Fibroblast of villous mesenchyme (primary cell): ENCODE data around the gene CHRD. TPM values are rescaled to one million over a fixed set of nuclear protein-coding genes. Genes with fewer than 3 reads are reported as not detected.

Source experiments
- DNase-seq: peaks from one replicate; pipeline ENCODE4 v3.0.0-alpha.2; 2010; ENCODE audit warnings: low read depth
- H3K4me3 ChIP-seq: 2 replicates; pipeline ENCODE4 v1.5.1; 2011; ENCODE audit warnings: low read depth, mild to moderate bottlenecking, low read length
- total RNA-seq: library from RNA; depleted of rRNA; stranded (reverse); fragments of >200 nt; gene quantifications from 2 replicates; pipeline ENCODE4 v1.2.3, GENCODE V29; 2012
- TF ChIP-seq, protein P1 (sequence below): IDR thresholded peaks from 2 replicates; pipeline ENCODE4 v1.5.1; 2012; ENCODE audit warnings: low read depth, mild to moderate bottlenecking, low read length; ENCODE audit not compliant: insufficient read depth

Gene CHRD
- total RNA-seq, 1 donor: 1.7 TPM

DNA sequence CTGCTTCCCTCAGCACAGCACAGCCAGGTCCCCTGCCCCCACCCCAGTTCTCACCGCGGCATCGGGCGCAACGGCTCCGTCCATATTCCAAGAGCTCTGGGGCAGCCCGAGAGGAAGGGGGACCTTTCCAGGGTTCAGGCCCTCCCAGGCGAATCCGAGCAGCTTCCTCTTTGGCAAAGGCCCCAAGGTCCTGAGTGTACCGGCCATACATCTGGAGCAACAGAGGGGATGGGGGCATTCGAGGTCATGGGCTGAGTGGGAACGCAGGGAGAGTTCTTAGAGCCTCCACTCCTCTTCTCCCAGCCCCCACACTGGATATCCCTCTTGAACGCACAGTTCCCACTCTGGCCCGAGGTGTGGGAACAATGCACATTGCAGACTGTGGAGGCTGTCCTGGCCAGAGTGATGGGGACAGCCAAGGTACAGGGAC lies 20.9 kb upstream of the CHRD start:
- TF ChIP-seq, protein P1, sequence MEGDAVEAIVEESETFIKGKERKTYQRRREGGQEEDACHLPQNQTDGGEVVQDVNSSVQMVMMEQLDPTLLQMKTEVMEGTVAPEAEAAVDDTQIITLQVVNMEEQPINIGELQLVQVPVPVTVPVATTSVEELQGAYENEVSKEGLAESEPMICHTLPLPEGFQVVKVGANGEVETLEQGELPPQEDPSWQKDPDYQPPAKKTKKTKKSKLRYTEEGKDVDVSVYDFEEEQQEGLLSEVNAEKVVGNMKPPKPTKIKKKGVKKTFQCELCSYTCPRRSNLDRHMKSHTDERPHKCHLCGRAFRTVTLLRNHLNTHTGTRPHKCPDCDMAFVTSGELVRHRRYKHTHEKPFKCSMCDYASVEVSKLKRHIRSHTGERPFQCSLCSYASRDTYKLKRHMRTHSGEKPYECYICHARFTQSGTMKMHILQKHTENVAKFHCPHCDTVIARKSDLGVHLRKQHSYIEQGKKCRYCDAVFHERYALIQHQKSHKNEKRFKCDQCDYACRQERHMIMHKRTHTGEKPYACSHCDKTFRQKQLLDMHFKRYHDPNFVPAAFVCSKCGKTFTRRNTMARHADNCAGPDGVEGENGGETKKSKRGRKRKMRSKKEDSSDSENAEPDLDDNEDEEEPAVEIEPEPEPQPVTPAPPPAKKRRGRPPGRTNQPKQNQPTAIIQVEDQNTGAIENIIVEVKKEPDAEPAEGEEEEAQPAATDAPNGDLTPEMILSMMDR: no peak
- no peak for DNase-seq
- H3K4me3 ChIP-seq: no peak overlapping the region

- no peak for DNase-seq
- TF ChIP-seq, protein P1: no peak
Observed at GRCh38 chr3:184359610-184360009, 20.2 kb upstream of the CHRD start.

DNA sequence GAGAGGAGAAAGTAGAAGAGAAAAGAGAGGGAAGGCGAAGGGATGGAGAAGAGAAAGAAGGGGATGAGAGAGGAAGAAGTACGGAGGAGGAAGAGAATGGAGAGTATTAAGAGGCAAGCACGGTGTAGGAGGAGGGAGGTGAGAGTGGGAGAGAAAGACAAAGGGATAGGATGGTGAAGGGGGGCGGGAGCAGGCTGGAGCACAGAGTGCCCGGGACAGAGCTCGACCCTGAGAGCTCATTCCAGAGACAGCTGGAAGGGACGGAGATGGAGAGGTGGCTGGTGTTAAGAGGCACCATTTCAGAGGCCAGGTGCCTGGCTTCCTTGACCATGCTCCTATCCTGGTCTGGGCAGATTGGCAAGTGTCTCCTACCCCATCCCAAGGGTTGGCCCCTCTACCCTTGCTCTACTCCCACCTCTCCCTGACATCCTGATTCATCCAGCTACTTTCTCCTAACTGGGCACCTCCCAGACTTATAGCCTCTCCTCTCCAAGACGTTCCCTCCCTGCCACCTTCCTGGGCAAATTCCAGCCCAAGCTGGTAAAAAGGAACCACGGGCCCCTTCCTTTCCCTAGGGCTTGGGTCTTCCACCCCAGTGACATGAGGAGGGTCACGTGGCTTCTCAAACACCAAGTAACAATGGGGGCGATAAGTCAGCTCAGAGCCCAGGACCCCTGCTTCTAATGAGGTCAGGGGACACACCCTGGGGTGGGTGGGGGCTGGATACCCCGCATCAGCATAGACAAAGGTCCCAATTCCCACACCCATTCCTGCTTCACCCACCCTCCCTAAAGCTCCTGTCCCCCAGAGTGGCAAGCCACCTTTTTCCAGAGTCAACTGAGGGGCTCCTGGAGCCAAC lies 19.6 kb upstream of the CHRD start:
- DNase-seq: no peak
- peak overlapping the region; percentile 84 for H3K4me3 ChIP-seq
- TF ChIP-seq, protein P1: no peak

More at GRCh38 chr3:184359610-184360009, 20.2 kb upstream of the CHRD start:
- no peak overlapping the region for H3K4me3 ChIP-seq

DNA sequence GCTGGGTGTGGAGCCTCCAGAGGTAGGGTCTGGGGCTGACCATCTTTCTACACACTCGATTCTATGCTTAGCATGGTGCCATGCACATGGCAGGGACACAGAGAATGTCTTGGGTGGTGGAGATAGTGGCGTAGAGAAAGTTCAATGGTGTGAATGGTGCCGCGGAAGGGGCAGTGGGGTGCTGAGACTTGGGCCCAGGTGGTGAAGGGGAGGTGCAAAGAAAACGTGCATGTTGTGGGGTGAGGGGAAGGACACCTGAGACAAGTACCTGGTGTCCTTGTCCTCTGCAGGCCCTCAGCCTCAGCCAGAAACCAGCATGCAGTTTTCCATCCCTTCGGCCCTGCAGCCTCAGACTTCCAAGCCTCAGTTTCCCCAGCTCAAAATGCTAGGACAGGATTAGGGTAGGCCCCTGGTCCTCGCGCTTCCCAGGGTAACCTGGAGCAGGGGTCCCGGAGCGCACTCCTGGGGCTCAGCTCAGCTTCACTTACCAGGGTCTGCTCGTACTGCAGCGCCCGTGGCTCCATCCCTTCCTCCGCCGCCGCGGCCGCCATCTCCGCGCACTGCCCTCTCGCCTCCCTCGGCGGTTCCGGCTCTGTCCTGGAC lies 18.8 kb upstream of the CHRD start:
- DNase-seq: no peak
- peak overlapping the region; percentile 84 for H3K4me3 ChIP-seq
- TF ChIP-seq, protein P1: no peak

- TF ChIP-seq, protein P1: no peak
- DNase-seq: peak; percentile 53
- peak within 1 kb of the TSS; percentile 84 for H3K4me3 ChIP-seq
Observed at GRCh38 chr3:184361532-184361931, 18.3 kb upstream of the CHRD start, which contains the start of the genes CLCN2 and POLR2H. CLCN2 (minus strand) TSS chr3:184361605; CDS start chr3:184361479, 126 bp downstream. POLR2H (plus strand) TSS chr3:184361710; CDS start chr3:184363493, 1,783 bp downstream.

GRCh38 chr3:184361932-184362667 lies 17.8 kb upstream of the CHRD start:
- H3K4me3 ChIP-seq: peak overlapping the region; percentile 84
- TF ChIP-seq, protein P1: no peak
- DNase-seq: peak; percentile 74
